HG03108 (cell line): ENCODE measurements around the gene NYAP2.

Source experiments
- ATAC-seq: cut with Tn5 transposase; IDR thresholded peaks from one replicate; pipeline ENCODE4 v1.9.1; 2021; ENCODE audit warnings: moderate library complexity; ENCODE audit not compliant: unreplicated experiment

Gene NYAP2

DNA sequence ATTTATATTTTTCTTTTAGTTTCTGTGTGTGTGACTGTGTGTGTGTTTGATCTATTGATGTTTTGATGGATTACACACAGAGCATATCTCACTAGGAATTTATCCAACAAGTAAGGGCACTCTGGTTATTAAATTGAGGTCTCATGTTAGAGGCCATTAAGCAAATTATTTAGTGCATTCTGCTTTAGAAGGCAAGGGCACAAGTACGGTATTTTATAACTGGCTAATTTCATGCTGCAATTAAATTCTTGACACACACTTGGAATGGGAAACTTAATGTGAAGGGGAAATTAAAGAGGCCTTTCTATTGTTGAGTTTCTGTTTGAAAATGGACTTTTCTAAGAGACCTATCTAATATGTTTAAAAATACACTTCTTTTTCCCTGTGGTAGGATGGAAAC lies 25.8 kb downstream of the NYAP2 start:
- no peak for ATAC-seq

DNA sequence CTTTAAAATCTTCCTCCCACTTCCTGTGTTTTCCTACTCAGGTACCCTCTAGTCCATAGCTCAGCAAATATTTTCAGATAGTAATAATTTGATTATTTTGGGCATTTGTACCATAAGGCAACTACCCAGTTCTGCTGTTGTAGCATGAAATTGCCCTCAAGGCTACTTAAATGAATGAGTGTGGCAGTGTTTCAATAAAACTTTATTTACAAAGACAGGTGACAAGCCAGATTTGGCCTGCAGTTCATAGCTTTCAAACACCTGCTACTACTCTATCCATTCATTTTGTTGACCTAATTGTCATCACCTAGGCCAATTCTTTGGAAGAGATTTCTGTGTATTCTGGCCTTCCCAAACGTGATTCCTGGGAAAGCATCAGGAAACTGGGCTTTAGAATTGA lies 28.9 kb downstream of the NYAP2 start:
- ATAC-seq = no peak

DNA sequence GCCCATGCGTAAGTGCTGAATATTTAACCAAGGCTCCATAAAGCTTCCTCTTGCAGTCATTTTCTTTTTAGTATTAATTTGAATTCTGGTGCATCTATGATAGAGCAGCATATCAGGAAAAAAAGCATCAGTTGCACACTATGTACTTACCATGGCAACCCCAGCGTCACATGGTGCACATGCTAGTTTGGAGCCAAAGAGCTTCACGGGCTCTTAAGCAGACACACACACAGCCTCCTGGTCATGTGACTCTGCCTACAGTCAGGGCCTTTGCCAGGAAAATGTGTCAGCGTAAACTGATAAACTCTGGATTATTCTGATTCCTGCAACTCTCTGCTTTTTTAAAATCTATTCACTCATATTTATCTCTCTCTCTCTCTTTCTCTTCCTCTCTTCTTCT lies 30.2 kb downstream of the NYAP2 start:
- no peak for ATAC-seq

DNA sequence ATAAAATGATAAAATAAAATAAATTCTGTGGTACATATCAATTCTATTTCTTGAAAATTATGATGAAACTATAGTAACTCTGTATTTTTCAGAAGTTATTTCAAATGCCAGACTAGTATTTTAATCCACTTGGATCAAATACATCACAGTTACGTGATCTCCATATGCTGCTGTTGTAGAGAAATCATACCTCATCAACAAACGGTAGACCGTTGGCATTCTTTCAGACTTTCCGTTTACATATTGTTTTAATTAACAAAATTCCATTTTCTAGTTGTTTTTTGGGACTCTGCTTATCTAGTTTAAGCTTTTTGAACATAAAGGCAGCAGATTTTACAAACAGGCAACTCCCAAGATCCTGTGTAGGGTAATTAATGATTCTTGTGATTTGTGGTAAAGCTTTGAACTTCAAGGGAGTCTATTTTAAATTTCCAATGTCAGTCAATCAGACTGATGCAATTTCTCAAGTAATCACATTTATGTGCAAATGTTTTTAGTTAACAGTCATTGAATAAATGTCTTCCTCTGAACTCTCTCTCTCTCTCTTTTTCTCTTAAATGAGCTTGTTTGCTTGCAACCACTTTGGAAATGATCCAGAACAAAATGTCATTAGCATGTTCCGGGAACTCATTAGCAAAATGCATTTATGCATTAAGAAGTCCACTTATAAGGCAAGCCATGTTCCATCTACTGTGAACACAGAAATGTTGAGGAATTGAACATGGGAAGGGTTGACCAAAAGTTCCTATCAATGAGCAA lies 31.8 kb downstream of the NYAP2 start:
- ATAC-seq = no peak

DNA sequence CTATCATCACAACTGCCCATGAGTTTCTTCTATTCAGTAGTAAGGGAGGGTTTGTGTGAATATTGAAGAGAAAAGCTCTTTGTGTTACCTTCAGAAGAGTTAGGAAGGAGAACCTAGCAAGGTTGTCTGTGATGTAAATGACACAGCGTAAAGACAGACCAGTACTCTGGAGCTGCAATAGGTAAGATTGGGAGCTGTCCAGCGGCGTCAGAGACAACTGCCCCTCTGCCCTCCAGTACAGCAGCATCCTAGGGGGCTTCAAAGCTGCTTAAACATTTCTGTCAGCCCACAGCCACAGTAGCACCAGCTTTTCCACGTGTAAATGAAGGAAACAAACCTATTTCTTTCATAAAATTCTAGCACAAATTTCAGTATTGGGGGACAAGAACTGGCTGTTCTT lies 34.5 kb downstream of the NYAP2 start:
- ATAC-seq = no peak

DNA sequence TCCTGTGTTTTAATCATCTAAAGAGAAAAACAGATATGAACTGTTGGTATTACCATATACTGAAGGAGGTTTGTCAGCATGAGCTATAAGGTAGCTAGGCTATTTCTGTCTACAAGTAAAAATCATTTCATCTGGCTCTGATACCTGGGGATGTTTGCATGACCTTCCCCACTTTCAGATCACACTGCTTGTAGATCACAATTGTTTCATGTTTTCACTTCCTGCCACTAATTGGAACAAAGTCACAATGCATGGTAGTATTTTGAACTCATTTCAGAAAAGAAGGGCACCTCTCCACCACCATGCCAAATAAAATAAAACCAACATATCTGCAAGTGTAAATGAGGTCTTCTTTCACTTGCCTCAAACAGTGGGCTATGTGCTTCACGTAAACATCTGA lies 37.8 kb downstream of the NYAP2 start:
- ATAC-seq = no peak

DNA sequence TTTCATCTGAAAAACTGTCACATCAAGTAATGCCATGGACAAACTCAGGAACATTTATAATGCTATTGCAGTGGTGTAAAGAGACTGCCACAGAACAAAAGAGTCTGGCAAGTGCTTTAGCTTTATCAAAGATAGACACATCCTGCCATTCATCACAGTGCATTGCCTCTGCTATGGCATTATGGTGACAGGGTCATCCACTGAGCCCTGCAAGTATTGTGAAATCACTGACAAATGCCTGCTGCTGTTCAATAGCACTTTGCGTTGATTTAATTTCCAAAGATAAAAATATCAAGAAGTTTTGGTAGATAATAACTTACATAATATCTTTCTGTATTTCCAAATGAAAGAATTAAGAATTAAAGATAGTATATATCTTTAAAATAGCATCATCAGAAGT lies 38.7 kb downstream of the NYAP2 start:
- ATAC-seq = no peak

DNA sequence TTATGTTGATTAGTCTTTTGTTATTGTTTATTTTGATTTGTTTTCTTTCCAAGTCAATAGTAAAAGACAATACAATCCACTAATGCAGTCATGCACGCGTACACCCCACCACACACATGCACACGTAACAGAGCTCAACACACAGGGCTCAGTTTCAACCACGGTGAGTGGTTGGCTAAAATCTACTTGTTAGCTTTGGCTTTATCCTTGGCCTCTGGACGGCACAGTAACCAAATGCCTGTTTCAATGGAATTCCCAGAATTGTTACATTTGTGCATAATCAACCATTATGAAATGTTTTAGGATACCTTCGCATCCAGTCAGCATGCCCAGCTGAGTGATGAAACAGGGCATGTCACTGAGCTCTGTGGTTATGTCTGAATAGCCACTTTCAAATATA lies 53.2 kb downstream of the NYAP2 start:
- no peak for ATAC-seq

DNA sequence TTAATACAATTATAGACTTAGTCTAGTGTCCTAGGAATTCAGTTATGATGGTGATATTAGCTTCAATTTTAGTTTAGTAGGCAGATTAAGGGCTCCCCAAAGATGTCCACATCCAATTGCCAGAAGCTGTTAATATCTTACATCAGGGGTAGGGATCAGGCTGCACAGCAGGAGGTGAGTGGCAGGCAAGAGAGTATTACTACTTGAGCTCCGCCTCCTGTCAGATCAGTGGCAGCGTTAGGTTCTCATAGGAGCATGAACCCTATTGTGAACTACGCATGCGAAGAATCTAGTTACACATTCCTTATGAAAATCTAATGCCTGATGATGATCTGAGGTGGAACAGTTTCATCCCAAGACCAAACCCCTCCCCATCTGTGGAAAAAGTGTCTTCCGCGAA lies 54.9 kb downstream of the NYAP2 start:
- no peak for ATAC-seq

DNA sequence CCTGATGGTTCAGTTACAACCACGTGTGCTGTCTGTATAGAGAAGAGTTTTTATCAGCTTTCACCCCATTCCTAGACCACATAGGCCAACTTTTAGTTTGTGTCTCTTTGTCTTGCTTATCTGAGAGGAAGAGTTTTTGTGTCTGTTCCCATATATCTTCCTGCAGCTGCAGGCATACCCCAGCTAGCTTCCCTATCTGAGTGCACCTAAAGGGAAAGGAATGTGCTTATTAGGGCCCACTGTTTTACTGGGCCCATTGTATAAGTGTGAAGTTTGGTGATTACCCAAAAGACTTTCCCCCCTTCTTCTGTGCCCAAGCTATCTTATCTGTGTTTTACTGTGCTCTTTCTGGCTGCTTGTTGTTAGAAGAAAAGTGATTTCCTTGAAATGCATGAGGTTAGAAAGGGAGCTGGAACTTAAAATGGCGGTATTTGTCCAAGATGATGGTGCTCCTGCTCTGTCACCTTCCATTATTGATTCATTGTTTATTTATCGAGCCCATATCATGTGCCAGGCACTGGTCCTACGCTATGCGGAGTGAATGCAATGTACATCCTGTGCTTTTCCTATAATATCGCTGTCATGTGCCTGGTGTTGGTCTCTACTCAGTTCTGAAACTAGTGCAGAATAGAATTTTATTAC lies 57.2 kb downstream of the NYAP2 start:
- no peak for ATAC-seq

DNA sequence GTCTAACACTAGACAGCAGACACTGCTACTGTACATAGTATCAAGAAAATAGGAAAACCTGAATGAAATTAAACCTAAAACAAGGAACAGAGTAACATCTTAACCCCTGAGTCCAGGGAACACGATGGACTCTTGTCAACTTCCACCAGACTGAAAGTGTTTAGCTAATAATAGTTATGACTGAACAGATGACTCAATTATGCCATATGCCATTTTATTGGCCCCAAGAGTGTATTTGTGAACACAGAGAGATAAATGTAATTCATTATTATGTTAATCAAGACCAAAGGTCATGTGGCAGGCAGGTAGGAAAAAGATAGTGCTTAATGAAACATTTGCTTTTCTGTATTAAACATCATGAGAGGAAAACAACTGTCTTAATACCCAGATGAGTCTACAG lies 58.0 kb downstream of the NYAP2 start:
- no peak for ATAC-seq

DNA sequence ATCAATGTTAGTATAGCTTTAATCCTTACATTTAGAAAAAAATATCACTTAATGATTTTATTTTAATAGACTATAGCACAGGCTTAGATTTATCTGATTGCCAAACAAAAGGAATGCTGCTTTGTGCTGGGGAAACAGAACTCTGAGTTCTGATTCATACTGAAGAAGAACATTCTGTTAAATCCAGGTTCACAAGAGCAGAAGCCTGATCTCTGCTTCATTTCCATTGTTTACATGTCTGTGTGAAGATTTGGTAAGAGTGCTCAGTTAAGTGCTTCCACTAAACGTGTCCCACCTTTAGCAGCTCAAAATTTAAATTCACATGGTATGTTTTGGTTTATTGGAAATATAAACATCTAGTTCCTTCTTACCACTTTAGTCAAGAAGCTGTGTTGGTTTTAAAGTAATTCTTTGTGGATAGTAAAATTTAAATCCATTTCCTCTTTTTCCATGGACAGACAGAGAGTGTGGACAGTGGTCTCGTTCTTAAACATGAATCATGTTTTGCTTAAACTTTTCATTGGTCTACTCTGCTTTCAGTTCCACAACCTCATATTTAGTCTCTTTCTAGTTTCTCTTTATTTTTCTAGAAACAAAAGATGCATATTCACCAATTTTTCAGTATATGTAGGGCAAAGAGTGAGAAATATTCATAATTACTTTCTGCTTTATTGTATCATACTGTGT lies 59.1 kb downstream of the NYAP2 start:
- no peak for ATAC-seq

DNA sequence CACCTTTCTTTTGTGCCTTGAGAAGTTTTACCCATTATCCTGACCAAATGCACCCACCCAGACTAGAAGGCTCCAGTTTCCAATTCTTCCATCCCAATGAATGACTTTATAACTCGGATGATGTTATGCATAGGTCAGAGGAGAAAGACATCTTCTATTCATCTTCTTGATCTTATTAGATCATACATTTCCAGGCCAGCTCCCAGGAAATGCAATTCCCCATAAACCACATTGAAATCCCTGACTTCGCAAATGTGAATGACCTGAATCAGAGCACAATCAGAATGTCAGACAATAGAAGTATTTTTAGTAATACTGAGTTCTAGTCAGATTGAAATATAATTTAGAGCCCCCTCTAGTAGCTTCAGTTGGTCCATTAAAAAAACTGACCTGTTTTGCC lies 62.9 kb downstream of the NYAP2 start:
- no peak for ATAC-seq

DNA sequence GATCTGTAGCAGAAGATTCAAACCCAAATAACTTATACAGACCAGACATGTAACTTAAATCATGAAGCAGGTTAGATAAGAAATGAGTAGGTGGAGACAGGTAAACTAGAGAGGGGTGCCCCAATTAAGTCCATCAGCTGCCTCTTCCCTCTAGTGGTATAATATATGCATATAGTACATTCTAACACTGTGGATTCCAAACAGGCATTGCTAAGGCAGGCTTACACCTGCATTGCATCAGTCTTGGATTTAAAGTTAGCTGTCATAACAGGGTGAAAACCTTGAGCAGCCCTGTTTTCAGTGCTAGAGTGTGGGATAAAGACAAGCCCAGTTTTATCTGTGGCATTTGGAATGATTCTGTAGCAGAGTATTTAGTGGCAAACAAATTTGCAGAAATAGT lies 63.4 kb downstream of the NYAP2 start:
- no peak for ATAC-seq

DNA sequence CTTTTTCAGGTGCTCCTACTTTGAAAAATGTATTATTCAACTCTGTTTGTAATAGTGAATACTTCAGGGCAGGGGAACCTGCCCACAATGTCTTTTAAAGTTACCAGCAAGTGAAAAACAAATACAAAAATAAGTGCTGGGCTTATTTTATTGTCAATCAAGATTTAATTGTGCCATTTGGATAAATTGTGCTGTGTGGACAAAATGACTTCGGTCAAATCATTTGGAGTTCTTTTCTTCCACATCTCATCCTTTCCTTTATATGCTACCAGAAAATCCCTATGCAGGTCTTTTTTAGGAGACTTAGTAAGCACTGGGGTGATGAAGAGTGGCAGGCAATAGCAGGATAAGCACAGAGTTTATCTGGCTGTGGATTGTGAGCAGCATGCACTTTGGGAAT lies 63.9 kb downstream of the NYAP2 start:
- no peak for ATAC-seq

DNA sequence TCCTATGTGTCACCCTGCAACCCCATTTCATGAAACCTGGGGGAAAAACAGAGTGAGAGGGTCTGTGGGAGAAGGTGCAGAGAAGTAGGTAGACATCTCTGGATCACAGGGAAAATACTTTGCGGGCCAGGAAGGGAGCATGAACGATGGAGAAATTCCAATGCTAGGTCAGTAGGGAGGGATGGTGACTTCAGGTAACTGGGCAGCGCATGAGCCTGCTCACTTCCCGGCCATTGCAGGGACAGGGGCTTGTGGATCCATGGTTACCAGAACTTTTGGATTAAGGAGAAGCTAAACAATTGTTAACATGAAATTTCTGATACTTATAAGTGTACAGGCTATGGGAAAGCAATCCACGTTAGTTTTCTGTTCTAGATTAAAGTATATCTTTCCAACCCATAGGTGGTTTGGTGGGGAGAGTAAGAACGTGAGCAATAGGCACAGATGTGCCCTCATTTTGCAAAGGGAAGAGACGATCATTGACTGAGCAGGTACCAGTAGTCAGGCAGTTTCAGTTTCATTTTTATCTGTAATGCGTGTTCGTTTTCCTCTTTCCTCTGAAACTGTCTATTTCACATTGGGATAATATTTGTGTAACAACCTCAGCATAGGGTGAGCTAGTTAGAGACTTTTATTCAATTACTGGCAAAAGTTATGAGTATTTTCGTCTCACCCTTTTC lies 65.0 kb downstream of the NYAP2 start:
- peak; percentile 67 for ATAC-seq

DNA sequence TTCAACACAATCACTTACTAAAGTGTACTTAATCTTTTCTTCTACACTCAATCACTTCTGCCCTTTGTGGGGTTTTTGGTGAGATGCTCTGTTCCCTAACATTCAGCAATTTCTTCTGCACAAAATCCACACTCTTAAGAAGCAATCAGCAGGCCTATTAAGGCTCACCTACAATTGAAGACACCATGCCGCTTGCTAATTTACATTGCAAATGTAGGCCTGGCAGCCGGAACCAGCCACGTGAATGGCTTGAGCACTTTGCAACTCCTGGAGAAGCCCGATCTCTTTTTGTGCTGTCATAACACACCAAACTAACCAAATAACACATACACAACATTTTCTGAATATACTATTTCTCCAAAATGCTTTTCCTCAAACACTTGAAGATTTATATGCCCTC lies 66.3 kb downstream of the NYAP2 start:
- ATAC-seq = no peak

DNA sequence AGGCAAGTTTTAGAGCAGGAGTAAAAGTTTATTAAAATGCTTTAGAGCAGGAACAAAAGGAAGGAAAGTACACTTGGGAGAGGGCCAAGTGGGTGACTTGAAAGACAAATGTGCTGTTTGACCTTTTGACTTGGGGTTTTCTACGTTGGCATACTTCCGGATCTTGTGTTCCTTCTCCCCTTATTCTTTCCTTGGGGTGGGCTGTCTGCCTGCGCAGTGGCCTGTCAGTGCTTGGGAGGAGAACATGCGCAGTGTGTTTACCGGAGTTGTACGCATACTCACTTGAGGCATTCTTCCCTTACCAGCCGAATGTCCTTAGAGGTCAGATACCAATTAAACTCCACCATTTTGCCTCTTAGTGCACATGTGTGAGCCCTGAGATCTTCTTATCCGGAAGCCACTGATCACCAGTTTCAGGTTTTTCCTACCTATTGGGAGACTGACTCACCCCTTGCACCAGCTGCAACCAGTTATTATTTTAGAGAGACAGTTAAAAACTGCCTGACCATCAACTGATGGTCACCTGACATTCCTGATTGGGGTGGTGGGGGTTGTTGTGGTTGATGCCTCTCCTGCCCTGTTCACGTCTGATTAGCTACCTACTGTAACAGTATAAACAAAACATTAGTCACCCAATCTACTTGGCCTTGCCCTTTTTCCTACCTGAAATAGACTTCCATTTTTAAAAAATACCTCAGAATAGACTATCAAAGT lies 67.5 kb downstream of the NYAP2 start:
- no peak for ATAC-seq

DNA sequence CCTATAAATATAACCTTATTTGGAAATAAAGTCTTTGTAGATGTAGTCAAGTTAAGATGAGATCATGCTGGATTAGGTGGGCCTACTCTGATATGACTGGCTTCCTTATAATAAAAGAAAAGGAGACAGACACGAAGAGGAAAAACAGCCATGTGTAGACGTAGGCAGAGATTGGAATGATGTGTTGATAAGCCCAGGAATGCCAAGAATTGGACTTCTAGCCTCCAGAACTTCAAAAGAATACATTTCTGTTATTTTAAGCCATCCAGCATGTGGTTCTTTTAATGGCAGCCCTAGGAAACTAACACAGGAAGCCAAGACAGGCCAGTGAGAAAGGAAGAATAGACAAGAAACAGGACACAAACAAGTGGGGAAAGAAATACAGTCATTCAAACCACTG lies 68.6 kb downstream of the NYAP2 start:
- ATAC-seq = no peak

DNA sequence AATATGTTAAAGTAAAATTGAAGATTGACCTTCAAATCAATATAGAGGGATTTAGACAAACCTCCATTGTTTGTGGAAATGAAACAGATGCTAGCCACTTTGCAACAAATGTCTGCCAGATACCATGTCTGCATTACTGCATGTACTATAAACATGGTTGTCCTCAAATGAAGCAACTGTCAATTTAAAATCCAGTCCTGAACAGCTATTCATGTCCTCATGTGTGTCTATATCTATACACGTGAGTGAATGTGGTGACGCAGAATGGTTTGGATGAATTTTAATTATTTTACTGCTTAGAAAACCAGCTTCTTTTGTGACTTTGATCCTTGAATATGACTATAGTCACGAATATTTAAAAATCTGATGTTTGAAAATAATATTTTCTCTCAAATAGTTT lies 71.5 kb downstream of the NYAP2 start:
- no peak for ATAC-seq

DNA sequence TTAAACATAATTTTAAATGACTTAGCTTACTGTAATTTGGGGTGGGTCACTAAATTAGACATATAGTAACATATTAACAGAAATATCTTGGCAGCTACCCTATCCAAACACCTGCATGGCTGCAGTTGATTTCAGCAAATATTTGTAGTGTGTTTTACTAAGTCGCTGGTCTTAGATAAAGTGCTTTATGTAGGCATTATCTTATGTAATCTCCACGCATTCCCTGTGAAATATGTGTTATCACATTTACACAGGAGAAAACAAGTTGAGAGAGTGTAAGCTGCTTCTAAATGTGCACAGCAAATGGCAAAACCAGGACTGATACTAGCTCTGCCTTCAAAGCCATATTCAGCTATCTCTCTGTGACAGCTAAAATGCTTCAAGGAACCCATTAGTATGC lies 72.0 kb downstream of the NYAP2 start:
- ATAC-seq = no peak
